HepG2 (cell line): ENCODE results near the gene CTAGE9.

Experiments used
- CCAR2 ChIP-seq: fragments of 200-400 bp; formaldehyde crosslinking; optimal IDR thresholded peaks from 2 replicates; pipeline ENCODE3; 2018; ENCODE audit warnings: low read depth, mild to moderate bottlenecking, low read length, moderate library complexity
- ETV5 ChIP-seq: IDR thresholded peaks from 2 replicates; pipeline ENCODE4 v1.6.1; 2018; ENCODE audit warnings: missing biosample characterization, missing genetic modification reagents, inconsistent platforms, borderline replicate concordance
- FOSL1 ChIP-seq: sonication (generic); formaldehyde crosslinking; IDR thresholded peaks from 2 replicates; pipeline ENCODE4 v1.9.0; 2021; ENCODE audit warnings: missing genetic modification reagents, borderline replicate concordance
- GPBP1L1 ChIP-seq: sonication (generic); formaldehyde crosslinking; IDR thresholded peaks from 2 replicates; pipeline ENCODE4 v1.5.0; 2020; ENCODE audit warnings: mild to moderate bottlenecking, missing genetic modification reagents
- GPN1 ChIP-seq: sonication (generic); formaldehyde crosslinking; IDR thresholded peaks from 2 replicates; pipeline ENCODE4 v1.5.1; 2020; ENCODE audit warnings: missing genetic modification reagents, borderline replicate concordance
- HNRNPL ChIP-seq: fragments of 200-400 bp; formaldehyde crosslinking; IDR thresholded peaks from 2 replicates; pipeline ENCODE4 v1.6.1; 2017; ENCODE audit warnings: mild to moderate bottlenecking, low read depth, low read length
- IRF1 ChIP-seq: sonication (generic); formaldehyde crosslinking; IDR thresholded peaks from 2 replicates; pipeline ENCODE4 v1.4.0; 2020; ENCODE audit warnings: low read depth, mild to moderate bottlenecking, missing genetic modification reagents
- POLR2A ChIP-seq, 2 experiments: IDR thresholded peaks; 2 replicates each; pipeline ENCODE4 v1.6.1; 2011; ENCODE audit warnings: low read depth in 2 of 2, low read length in 2 of 2, mild to moderate bottlenecking in 1 of 2, moderate library complexity in 1 of 2; ENCODE audit not compliant: insufficient read depth in 1 of 2
- RNF2 ChIP-seq: fragments of 450-650 bp; conservative IDR thresholded peaks from 2 replicates; pipeline ENCODE4 v1.6.1; 2016; ENCODE audit warnings: low read depth
- SOX5 ChIP-seq: IDR thresholded peaks from 2 replicates; pipeline ENCODE4 v1.6.1; 2016; ENCODE audit warnings: borderline replicate concordance
- SOX6 ChIP-seq, 2 experiments: fragments of 450-650 bp in 1 of 2; sonication (generic) in 1 of 2; formaldehyde crosslinking in 1 of 2; IDR thresholded peaks; 2 replicates each; pipeline versions ENCODE4 v1.4.0 to v1.6.1; 2017 to 2020; ENCODE audit warnings: antibody characterized with exemption in 1 of 2, mild to moderate bottlenecking in 1 of 2, missing genetic modification reagents in 1 of 2
- ZFP90 ChIP-seq: sonication (generic); formaldehyde crosslinking; IDR thresholded peaks from 2 replicates; pipeline ENCODE4 v1.8.0; 2022; ENCODE audit warnings: missing genetic modification reagents, mild to moderate bottlenecking, inconsistent platforms, borderline replicate concordance
- ZHX1 ChIP-seq: sonication (generic); formaldehyde crosslinking; IDR thresholded peaks from 2 replicates; pipeline ENCODE4 v1.8.1; 2022; ENCODE audit warnings: low read depth, mild to moderate bottlenecking, missing genetic modification reagents
- TF ChIP-seq, protein P1 (sequence below): sonication (generic); formaldehyde crosslinking; IDR thresholded peaks from 2 replicates; pipeline ENCODE4 v1.5.0; 2020; ENCODE audit warnings: mild to moderate bottlenecking, missing genetic modification reagents, moderate library complexity

DNA sequence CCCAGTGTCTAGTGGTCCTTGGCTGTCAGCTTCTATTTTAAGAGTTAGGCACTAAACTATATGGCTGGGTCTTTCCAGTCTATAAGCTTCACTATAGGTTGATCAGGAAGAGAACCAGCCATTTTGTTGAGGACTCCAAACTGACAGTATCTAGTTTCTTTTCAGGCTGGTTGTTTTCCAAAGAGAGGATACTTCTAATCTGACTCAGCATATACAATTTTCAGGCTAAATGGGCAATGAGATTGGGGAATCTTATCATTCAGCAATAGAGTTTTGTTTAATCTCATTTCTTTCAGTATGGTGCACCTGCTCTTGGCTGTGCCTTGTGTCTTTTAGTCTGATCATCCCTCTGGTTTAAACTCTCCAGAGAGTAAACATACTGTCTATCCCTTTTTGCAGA lies 20.4 kb upstream of the CTAGE9 start:
- TF ChIP-seq ZFP90 (CRISPR knock-in tag) (no peak), RNF2 (no peak), ETV5 (no peak), ZHX1 (CRISPR knock-in tag) (no peak), GPN1 (CRISPR knock-in tag) (no peak), POLR2A (IDR thresholded peaks at IDR 0.05; ENCODE audit: insufficient read depth in 1 of 2, low read depth in 2 of 2, low read length in 2 of 2) (no peak), FOSL1 (CRISPR knock-in tag) (no peak), GPBP1L1 (CRISPR knock-in tag) (no peak), IRF1 (CRISPR knock-in tag) (no peak), SOX5 (no peak), SOX6 (IDR thresholded peaks at IDR 0.05) (no peak), SOX6 (CRISPR knock-in tag; IDR thresholded peaks at IDR 0.05) (no peak), HNRNPL (no peak), CCAR2 (no peak)
- TF ChIP-seq, protein P1, sequence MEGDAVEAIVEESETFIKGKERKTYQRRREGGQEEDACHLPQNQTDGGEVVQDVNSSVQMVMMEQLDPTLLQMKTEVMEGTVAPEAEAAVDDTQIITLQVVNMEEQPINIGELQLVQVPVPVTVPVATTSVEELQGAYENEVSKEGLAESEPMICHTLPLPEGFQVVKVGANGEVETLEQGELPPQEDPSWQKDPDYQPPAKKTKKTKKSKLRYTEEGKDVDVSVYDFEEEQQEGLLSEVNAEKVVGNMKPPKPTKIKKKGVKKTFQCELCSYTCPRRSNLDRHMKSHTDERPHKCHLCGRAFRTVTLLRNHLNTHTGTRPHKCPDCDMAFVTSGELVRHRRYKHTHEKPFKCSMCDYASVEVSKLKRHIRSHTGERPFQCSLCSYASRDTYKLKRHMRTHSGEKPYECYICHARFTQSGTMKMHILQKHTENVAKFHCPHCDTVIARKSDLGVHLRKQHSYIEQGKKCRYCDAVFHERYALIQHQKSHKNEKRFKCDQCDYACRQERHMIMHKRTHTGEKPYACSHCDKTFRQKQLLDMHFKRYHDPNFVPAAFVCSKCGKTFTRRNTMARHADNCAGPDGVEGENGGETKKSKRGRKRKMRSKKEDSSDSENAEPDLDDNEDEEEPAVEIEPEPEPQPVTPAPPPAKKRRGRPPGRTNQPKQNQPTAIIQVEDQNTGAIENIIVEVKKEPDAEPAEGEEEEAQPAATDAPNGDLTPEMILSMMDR = no peak
